GM12878 (cell line): ENCODE data around the gene TSR1.

Source experiments
- ATF7 ChIP-seq: fragments of 450-650 bp; IDR thresholded peaks from 2 replicates; pipeline ENCODE4 v1.6.1; 2016; ENCODE audit warnings: low read depth, mild to moderate bottlenecking
- EP300 ChIP-seq, 2 experiments: fragments of 150-350 bp in 1 of 2; IDR thresholded peaks; 2 replicates each; pipeline ENCODE4 v1.6.1; 2011 to 2012; ENCODE audit warnings: low read depth in 2 of 2, low read length in 2 of 2, borderline replicate concordance in 1 of 2, improper control_type of control experiment in 1 of 2, inconsistent platforms in 1 of 2; ENCODE audit not compliant: control insufficient read depth in 1 of 2
- SP1 ChIP-seq: IDR thresholded peaks from one replicate; pipeline ENCODE4 v1.6.1; 2011; ENCODE audit warnings: low read depth, low read length
- TF ChIP-seq, protein P1 (sequence below), 3 experiments: IDR thresholded peaks in 2 of 3; conservative IDR thresholded peaks in 1 of 3; 2 replicates each; pipeline ENCODE4 v1.5.1; 2011; ENCODE audit warnings: low read depth in 3 of 3, low read length in 3 of 3, mild to moderate bottlenecking in 3 of 3, control low read depth in 2 of 3, moderate library complexity in 2 of 3, inconsistent platforms in 1 of 3, mixed read lengths in 1 of 3; ENCODE audit not compliant: control insufficient read depth in 2 of 3, insufficient read depth in 1 of 3; ENCODE audit errors: extremely low read depth in 1 of 3

- TF ChIP-seq ATF7 (no peak), EP300 (IDR thresholded peaks at IDR 0.05; ENCODE audit: borderline replicate concordance in 1 of 2, control insufficient read depth in 1 of 2, low read depth in 2 of 2, low read length in 2 of 2) (no peak), SP1 (no peak)
- TF ChIP-seq, protein P1, sequence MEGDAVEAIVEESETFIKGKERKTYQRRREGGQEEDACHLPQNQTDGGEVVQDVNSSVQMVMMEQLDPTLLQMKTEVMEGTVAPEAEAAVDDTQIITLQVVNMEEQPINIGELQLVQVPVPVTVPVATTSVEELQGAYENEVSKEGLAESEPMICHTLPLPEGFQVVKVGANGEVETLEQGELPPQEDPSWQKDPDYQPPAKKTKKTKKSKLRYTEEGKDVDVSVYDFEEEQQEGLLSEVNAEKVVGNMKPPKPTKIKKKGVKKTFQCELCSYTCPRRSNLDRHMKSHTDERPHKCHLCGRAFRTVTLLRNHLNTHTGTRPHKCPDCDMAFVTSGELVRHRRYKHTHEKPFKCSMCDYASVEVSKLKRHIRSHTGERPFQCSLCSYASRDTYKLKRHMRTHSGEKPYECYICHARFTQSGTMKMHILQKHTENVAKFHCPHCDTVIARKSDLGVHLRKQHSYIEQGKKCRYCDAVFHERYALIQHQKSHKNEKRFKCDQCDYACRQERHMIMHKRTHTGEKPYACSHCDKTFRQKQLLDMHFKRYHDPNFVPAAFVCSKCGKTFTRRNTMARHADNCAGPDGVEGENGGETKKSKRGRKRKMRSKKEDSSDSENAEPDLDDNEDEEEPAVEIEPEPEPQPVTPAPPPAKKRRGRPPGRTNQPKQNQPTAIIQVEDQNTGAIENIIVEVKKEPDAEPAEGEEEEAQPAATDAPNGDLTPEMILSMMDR (IDR thresholded peaks at IDR 0.05 in 2 of 3, conservative IDR thresholded peaks at IDR 0.05 in 1 of 3; ENCODE audit: control insufficient read depth in 2 of 3, extremely low read depth in 1 of 3, insufficient read depth in 1 of 3, low read depth in 3 of 3, low read length in 3 of 3), result no peak
These were observed 53.0 kb downstream of the TSR1 start for GRCh38 chr17:2283302-2283701.
